Measurements from ENCODE around the gene RNU7-1.

The RNU7-1 gene

GRCh38 chr12:6905414-6906040 is 38.1 kb upstream of the RNU7-1 start:
- no peak for TF ChIP-seq REST (IDR thresholded peaks at IDR 0.05; ENCODE audit: insufficient read depth in 1 of 2, low read depth in 2 of 2, low read length in 2 of 2)
- no peak for TF ChIP-seq POLR2AphosphoS5 (IDR thresholded peaks at IDR 0.05; ENCODE audit: low read depth, low read length)
- TF ChIP-seq FOXP2 (optimal IDR thresholded peaks at IDR 0.05; ENCODE audit: borderline replicate concordance, extremely low read depth, extremely low read length, insufficient read depth), result no peak
- no peak for TF ChIP-seq TAF1 (IDR thresholded peaks at IDR 0.05; ENCODE audit: borderline replicate concordance, insufficient read depth, low read length)
- no peak for TF ChIP-seq SIN3A (IDR thresholded peaks at IDR 0.05; ENCODE audit: borderline replicate concordance, insufficient read depth, low read length)

GRCh38 chr12:6909421-6910145 is 34.0 kb upstream of the RNU7-1 start:
- TF ChIP-seq TAF1 (IDR thresholded peaks at IDR 0.05; ENCODE audit: borderline replicate concordance, insufficient read depth, low read length) (no peak), POLR2AphosphoS5 (IDR thresholded peaks at IDR 0.05; ENCODE audit: low read depth, low read length) (no peak), FOXP2 (optimal IDR thresholded peaks at IDR 0.05; ENCODE audit: borderline replicate concordance, extremely low read depth, extremely low read length, insufficient read depth) (no peak), REST (IDR thresholded peaks at IDR 0.05; ENCODE audit: insufficient read depth in 1 of 2, low read depth in 2 of 2, low read length in 2 of 2) (no peak), SIN3A (IDR thresholded peaks at IDR 0.05; ENCODE audit: borderline replicate concordance, insufficient read depth, low read length) (no peak)

DNA sequence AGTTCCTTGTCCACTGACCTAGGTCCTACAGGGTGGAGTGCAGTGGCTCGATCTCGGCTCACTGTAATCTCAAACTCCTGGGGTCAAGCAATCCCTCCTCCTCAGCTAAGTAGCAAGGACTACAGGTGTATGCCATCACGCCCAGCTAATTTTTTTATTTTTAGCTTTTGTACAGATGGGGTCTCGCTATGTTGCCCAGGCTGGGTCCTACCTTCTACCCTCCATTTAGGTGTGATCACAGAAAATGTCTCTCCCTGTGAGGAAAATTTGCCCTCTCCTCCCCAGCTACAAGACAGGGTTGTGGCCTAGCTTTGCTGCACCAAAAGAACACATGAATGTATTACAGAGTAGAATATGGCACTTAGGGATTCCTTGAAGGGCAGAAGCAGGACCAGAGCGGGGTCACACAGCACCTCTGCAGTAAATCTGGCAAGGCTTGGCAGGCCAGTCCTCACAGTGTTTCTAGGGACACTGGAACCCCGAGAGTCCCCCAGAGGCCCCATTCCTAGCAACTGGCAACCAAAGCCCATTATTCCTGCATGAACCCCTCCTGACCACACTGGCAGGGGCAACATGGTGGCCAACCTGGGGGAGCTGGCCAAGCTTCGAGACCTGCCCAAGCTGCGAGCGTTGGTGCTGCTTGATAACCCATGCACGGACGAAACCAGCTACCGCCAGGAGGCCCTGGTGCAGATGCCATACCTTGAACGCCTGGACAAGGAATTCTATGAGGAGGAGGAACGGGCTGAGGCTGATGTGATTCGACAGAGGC is 31.3 kb upstream of the RNU7-1 start:
- TF ChIP-seq TAF1 (IDR thresholded peaks at IDR 0.05; ENCODE audit: borderline replicate concordance, insufficient read depth, low read length) (no peak), REST (IDR thresholded peaks at IDR 0.05; ENCODE audit: insufficient read depth in 1 of 2, low read depth in 2 of 2, low read length in 2 of 2) (no peak), FOXP2 (optimal IDR thresholded peaks at IDR 0.05; ENCODE audit: borderline replicate concordance, extremely low read depth, extremely low read length, insufficient read depth) (no peak), SIN3A (IDR thresholded peaks at IDR 0.05; ENCODE audit: borderline replicate concordance, insufficient read depth, low read length) (no peak), POLR2AphosphoS5 (IDR thresholded peaks at IDR 0.05; ENCODE audit: low read depth, low read length) (no peak)

GRCh38 chr12:6914246-6914946 is 29.2 kb upstream of the RNU7-1 start, which contains the start of gene ENO2:
Gene ENO2 (plus strand): TSS chr12:6914580. CDS start chr12:6915833, 1,253 bp downstream.
- no peak for TF ChIP-seq FOXP2 (optimal IDR thresholded peaks at IDR 0.05; ENCODE audit: borderline replicate concordance, extremely low read depth, extremely low read length, insufficient read depth)
- no peak for TF ChIP-seq SIN3A (IDR thresholded peaks at IDR 0.05; ENCODE audit: borderline replicate concordance, insufficient read depth, low read length)
- TF ChIP-seq TAF1 (IDR thresholded peaks at IDR 0.05; ENCODE audit: borderline replicate concordance, insufficient read depth, low read length), result no peak
- no peak for TF ChIP-seq REST (IDR thresholded peaks at IDR 0.05; ENCODE audit: insufficient read depth in 1 of 2, low read depth in 2 of 2, low read length in 2 of 2)
- TF ChIP-seq POLR2AphosphoS5 (IDR thresholded peaks at IDR 0.05; ENCODE audit: low read depth, low read length), result no peak
